ENCODE measurements around the gene HIBCH. TPM values are rescaled to one million over a fixed set of nuclear protein-coding genes. Genes with fewer than 3 reads are reported as not detected.

HIBCH gene
- total and polyA plus RNA-seq, 2 of the 13 experiments (the other 11 are each of a cell fraction or from before 2014, with no cell fraction given), result 18.8 to 49.5 TPM

DNA sequence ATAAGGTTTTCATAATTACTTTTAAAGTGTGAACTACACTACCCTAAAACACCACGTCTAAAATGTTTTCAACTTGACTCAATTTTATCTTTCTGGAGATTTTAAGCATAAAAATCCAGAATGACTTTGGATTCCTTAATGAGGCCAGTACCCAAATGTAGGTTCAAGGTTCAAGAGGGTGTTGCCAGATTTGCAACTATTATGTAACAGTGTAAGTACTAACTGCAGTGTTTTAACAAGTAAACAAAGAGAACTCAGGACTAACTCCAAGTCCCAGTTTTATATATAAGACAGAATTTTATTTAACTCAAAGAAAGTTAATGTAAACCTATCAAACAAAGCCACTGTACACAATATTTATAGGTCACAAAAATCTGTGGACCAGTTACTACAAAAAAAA lies 5.7 kb downstream of the HIBCH start (continued):
- no peak for TF ChIP-seq ASH2L (IDR thresholded peaks at IDR 0.05; ENCODE audit: insufficient read length, low read depth, low read length)
- peak; percentile 50; the same call in 1 of the 2 replicates for TF ChIP-seq HNF4G (IDR thresholded peaks at IDR 0.05; ENCODE audit: borderline replicate concordance, low read depth, low read length)
- TF ChIP-seq HNF4G (CRISPR knock-in tag; IDR thresholded peaks at IDR 0.05; ENCODE audit: borderline replicate concordance, low read depth), result no peak
- no peak for TF ChIP-seq AKNA (CRISPR knock-in tag; IDR thresholded peaks at IDR 0.05; ENCODE audit: borderline replicate concordance)
- TF ChIP-seq, protein P1, sequence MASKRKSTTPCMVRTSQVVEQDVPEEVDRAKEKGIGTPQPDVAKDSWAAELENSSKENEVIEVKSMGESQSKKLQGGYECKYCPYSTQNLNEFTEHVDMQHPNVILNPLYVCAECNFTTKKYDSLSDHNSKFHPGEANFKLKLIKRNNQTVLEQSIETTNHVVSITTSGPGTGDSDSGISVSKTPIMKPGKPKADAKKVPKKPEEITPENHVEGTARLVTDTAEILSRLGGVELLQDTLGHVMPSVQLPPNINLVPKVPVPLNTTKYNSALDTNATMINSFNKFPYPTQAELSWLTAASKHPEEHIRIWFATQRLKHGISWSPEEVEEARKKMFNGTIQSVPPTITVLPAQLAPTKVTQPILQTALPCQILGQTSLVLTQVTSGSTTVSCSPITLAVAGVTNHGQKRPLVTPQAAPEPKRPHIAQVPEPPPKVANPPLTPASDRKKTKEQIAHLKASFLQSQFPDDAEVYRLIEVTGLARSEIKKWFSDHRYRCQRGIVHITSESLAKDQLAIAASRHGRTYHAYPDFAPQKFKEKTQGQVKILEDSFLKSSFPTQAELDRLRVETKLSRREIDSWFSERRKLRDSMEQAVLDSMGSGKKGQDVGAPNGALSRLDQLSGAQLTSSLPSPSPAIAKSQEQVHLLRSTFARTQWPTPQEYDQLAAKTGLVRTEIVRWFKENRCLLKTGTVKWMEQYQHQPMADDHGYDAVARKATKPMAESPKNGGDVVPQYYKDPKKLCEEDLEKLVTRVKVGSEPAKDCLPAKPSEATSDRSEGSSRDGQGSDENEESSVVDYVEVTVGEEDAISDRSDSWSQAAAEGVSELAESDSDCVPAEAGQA (IDR thresholded peaks at IDR 0.05; ENCODE audit: low read depth), result no peak
- TF ChIP-seq, protein P1 (CRISPR knock-in tag; IDR thresholded peaks at IDR 0.05; ENCODE audit: borderline replicate concordance), result no peak
- TF ChIP-seq JUND (CRISPR knock-in tag; IDR thresholded peaks at IDR 0.05), result no peak
- TF ChIP-seq WIZ (CRISPR knock-in tag; IDR thresholded peaks at IDR 0.05), result no peak
- TF ChIP-seq SRF (IDR thresholded peaks at IDR 0.05; ENCODE audit: low read depth, low read length), result no peak
- TF ChIP-seq MBD4 (IDR thresholded peaks at IDR 0.05; ENCODE audit: borderline replicate concordance, low read length), result no peak
- no peak for TF ChIP-seq ZNF609 (CRISPR knock-in tag; IDR thresholded peaks at IDR 0.05; ENCODE audit: borderline replicate concordance)
- peak; percentile 66 for TF ChIP-seq HNF4A (CRISPR knock-in tag; IDR thresholded peaks at IDR 0.05)
- no peak for TF ChIP-seq LCORL (IDR thresholded peaks at IDR 0.05)
- TF ChIP-seq LCORL (CRISPR knock-in tag; IDR thresholded peaks at IDR 0.05), result no peak
- TF ChIP-seq AKAP8 (CRISPR knock-in tag; IDR thresholded peaks at IDR 0.05), result no peak
- no peak for TF ChIP-seq NFE2 (CRISPR knock-in tag; IDR thresholded peaks at IDR 0.05)
